ENCODE results near the gene MYO7A. TPM values are rescaled to one million over a fixed set of nuclear protein-coding genes. Genes with fewer than 3 reads are reported as not detected.

The MYO7A gene
- total RNA-seq, 2 experiments from 2014 or later, result 0.61 to 0.63 TPM

DNA sequence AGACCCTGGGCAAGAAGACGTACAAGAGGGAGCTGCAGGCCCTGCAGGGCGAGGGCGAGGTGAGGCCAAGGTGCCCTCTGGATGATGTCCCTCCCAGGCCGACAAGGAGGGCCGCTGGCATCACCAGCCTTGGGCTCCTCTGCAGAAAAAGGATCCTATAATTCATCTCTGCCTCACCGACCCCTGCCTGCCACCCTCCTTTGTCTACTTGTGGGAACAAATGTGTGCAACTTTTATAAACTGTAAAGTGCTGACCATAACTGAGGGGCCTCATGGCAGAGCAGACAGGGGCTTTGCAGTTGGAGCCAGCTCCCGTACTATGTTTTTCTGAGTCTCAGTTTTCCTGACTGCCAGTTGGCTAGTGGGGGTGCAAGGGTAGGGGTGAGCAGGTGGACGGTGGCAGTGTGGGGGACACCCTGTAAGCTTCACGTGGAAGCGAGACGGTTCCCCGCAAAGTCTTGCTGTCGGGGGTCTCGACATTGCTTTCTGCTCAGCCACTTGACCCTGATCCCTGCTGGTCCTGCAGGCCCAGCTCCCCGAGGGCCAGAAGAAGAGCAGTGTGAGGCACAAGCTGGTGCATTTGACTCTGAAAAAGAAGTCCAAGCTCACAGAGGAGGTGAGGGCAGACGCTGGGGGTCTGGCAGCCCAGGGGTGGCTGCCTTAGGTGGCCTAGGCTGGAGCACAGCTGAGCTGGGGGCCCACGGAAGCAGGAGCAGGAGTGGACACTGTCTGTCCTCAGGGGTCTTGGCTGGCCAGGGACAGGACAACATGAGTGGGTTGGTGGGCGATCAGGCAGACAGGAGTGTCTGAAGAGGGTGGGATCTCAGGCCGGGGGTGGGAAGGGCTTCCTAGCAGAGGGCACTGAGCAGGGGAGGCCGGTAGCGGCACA lies 54.7 kb downstream of the MYO7A start:
- intact Hi-C loops (cut with DNase I, micrococcal nuclease), result no loop called here
- H3K27me3 Mint-ChIP-seq, result no peaks in the 10 kb centered on the region
- TF ChIP-seq, protein P1, sequence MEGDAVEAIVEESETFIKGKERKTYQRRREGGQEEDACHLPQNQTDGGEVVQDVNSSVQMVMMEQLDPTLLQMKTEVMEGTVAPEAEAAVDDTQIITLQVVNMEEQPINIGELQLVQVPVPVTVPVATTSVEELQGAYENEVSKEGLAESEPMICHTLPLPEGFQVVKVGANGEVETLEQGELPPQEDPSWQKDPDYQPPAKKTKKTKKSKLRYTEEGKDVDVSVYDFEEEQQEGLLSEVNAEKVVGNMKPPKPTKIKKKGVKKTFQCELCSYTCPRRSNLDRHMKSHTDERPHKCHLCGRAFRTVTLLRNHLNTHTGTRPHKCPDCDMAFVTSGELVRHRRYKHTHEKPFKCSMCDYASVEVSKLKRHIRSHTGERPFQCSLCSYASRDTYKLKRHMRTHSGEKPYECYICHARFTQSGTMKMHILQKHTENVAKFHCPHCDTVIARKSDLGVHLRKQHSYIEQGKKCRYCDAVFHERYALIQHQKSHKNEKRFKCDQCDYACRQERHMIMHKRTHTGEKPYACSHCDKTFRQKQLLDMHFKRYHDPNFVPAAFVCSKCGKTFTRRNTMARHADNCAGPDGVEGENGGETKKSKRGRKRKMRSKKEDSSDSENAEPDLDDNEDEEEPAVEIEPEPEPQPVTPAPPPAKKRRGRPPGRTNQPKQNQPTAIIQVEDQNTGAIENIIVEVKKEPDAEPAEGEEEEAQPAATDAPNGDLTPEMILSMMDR (IDR thresholded peaks at IDR 0.05), result no peak
- H3K27me3 ChIP-seq (ENCODE audit: control insufficient read depth in 1 of 2, insufficient read depth in 2 of 2, low read length in 2 of 2), result no peaks in the 10 kb centered on the region
- H3K9me3 ChIP-seq (ENCODE audit: control insufficient read depth in 1 of 2, insufficient read depth in 1 of 2, low read length in 2 of 2), result no peaks in the 10 kb centered on the region
- no peak overlapping the region for H3K4me3 ChIP-seq (ENCODE audit: low read length)
- DNase-seq (no peak), ATAC-seq (ENCODE audit: poor library complexity) (no peak)
- no peaks in the 10 kb centered on the region for H3K4me1 ChIP-seq (ENCODE audit: insufficient read depth, low read length)
- H3K4me3 Mint-ChIP-seq, result no peak overlapping the region
- peaks cover 2% of the 10 kb centered on the region for H3K9me3 Mint-ChIP-seq
- no peaks in the 10 kb centered on the region for H3K36me3 Mint-ChIP-seq (ENCODE audit: low read depth)
- ChIA-PET CTCF (no interaction called here), POLR2A (no interaction called here)
- no peaks in the 10 kb centered on the region for H3K36me3 ChIP-seq (ENCODE audit: insufficient read depth, low read length)
- H3K4me1 Mint-ChIP-seq (ENCODE audit: low read depth), result no peaks in the 10 kb centered on the region
- H3K27ac Mint-ChIP-seq, result no peak overlapping the region
- no peak overlapping the region for H3K27ac ChIP-seq (ENCODE audit: low read depth in 1 of 2, low read length in 2 of 2)

DNA sequence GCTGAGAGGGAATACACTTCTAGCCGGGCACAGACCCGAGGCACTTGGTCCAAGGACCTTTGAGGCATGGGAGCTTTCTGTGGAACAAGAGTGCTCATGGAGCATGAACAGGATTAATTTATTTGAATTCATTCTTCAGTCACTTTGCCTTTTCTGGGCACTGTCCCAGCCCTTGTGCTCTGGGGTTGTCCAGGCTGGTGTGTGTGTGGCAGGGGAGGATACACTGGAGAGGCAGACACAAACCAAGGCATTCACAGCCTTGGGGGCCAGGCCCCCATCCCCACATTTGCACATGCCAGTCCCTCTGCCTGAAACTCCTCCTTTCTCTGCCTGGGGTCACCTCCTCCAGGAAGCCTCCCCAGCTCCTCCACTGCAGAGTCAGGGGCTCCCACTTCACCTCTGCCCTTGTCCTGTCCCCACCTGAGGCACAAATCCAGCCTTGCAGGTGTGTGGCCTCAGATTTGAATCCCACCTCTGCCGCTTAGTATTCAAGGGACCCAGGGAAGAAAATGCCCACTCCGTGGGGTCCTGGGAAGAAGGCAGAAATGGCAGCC lies 55.5 kb downstream of the MYO7A start:
- Mint-ChIP-seq H3K9me3 (no peaks in the 10 kb centered on the region), H3K36me3 (ENCODE audit: low read depth) (no peaks in the 10 kb centered on the region), H3K4me3 (no peak overlapping the region), H3K27me3 (no peaks in the 10 kb centered on the region), H3K4me1 (ENCODE audit: low read depth) (no peaks in the 10 kb centered on the region), H3K27ac (no peak overlapping the region)
- TF ChIP-seq, protein P1 (IDR thresholded peaks at IDR 0.05), result no peak
- intact Hi-C loops (cut with DNase I, micrococcal nuclease), result no loop called here
- CTCF ChIA-PET, result no interaction called here
- H3K4me1 ChIP-seq (ENCODE audit: insufficient read depth, low read length), result no peaks in the 10 kb centered on the region
- POLR2A ChIA-PET, result no interaction called here
- no peak for ATAC-seq (ENCODE audit: poor library complexity)
- no peaks in the 10 kb centered on the region for H3K27me3 ChIP-seq (ENCODE audit: control insufficient read depth in 1 of 2, insufficient read depth in 2 of 2, low read length in 2 of 2)
- no peak overlapping the region for H3K4me3 ChIP-seq (ENCODE audit: low read length)
- no peaks in the 10 kb centered on the region for H3K9me3 ChIP-seq (ENCODE audit: control insufficient read depth in 1 of 2, insufficient read depth in 1 of 2, low read length in 2 of 2)
- no peak for DNase-seq
- no peak overlapping the region for H3K27ac ChIP-seq (ENCODE audit: low read depth in 1 of 2, low read length in 2 of 2)
- H3K36me3 ChIP-seq (ENCODE audit: insufficient read depth, low read length), result no peaks in the 10 kb centered on the region

DNA sequence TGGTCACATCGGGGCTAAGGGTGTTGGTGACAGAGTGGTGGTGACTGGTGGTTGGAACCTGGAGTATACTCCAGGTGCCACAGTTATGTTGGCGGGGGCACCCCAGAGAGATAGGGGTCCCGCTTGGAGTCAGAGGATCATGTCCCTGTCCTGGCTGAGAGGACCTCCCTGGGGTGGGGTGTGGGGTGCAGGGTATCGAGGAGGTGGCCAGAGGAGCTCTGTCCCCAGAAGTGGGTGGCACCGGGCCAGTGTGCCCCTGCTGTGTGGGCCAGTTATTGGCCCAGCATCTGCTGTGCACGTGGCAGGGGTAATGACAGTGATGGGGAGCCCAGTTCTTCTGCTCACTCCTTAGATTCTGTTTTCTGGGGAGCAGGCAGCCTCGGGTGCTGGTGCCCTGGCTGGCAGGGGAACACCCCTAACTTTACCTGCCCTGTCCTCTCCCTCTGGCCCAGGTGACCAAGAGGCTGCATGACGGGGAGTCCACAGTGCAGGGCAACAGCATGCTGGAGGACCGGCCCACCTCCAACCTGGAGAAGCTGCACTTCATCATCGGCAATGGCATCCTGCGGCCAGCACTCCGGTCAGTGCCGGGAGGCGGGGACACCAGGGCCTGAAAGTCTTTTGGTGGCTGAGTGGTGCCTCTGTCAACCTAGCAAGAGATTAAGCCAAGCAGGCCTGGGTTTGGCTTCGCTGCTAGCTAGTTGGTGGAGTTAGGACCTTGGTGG lies 56.3 kb downstream of the MYO7A start:
- ChIA-PET POLR2A (no interaction called here), CTCF (no interaction called here)
- no peaks in the 10 kb centered on the region for H3K27me3 ChIP-seq (ENCODE audit: control insufficient read depth in 1 of 2, insufficient read depth in 2 of 2, low read length in 2 of 2)
- Mint-ChIP-seq H3K27ac (no peak overlapping the region), H3K4me1 (ENCODE audit: low read depth) (no peaks in the 10 kb centered on the region), H3K27me3 (no peaks in the 10 kb centered on the region), H3K36me3 (ENCODE audit: low read depth) (no peaks in the 10 kb centered on the region), H3K9me3 (no peaks in the 10 kb centered on the region), H3K4me3 (no peak overlapping the region)
- no peak overlapping the region for H3K27ac ChIP-seq (ENCODE audit: low read depth in 1 of 2, low read length in 2 of 2)
- no peaks in the 10 kb centered on the region for H3K9me3 ChIP-seq (ENCODE audit: control insufficient read depth in 1 of 2, insufficient read depth in 1 of 2, low read length in 2 of 2)
- intact Hi-C loops (cut with DNase I, micrococcal nuclease), result no loop called here
- no peaks in the 10 kb centered on the region for H3K4me1 ChIP-seq (ENCODE audit: insufficient read depth, low read length)
- H3K4me3 ChIP-seq (ENCODE audit: low read length), result no peak overlapping the region
- no peaks in the 10 kb centered on the region for H3K36me3 ChIP-seq (ENCODE audit: insufficient read depth, low read length)
- TF ChIP-seq, protein P1 (IDR thresholded peaks at IDR 0.05), result no peak
- ATAC-seq (ENCODE audit: poor library complexity) (no peak), DNase-seq (no peak)

Data from CD4-positive, alpha-beta T cell (primary cell).